Activated CD4-positive, alpha-beta T cell treated with anti-CD3 and anti-CD28 coated beads for 36 hours (primary cell): ENCODE measurements around the gene SULT1C3. TPM values are rescaled to one million over a fixed set of nuclear protein-coding genes. Genes with fewer than 3 reads are reported as not detected.

ENCODE experiments used
- ATAC-seq: fragments of 200-7000 bp; cut with Tn5 transposase; one replicate; pipeline ENCODE4 v1.10.0; 2021; ENCODE audit warnings: mild to moderate bottlenecking, moderate library complexity
- CTCF ChIA-PET: fragments of 350-600 bp; sonication (Branson Sonifier 250); formaldehyde crosslinking; loops from one replicate; lab custom pipeline; 2021; ENCODE audit warnings: antibody characterized with exemption; lab: Charles Lee
- POLR2A ChIA-PET: fragments of 350-600 bp; sonication (Branson Sonifier 250); formaldehyde crosslinking; loops from one replicate; lab custom pipeline; 2021; ENCODE audit warnings: antibody characterized with exemption, inconsistent platforms; lab: Charles Lee
- DNase-seq: peaks from one replicate; pipeline ENCODE4 v3.0.0-alpha.2; 2020
- H3K27ac Mint-ChIP-seq: one replicate; pipeline ENCODE4 v1.8.0; 2021; ENCODE audit warnings: mixed read lengths
- H3K27me3 Mint-ChIP-seq: one replicate; pipeline ENCODE4 v1.8.0; 2021; ENCODE audit warnings: mixed read lengths
- H3K36me3 Mint-ChIP-seq: one replicate; pipeline ENCODE4 v1.8.0; 2021; ENCODE audit warnings: low read depth, mixed read lengths
- H3K4me1 Mint-ChIP-seq: one replicate; pipeline ENCODE4 v1.8.0; 2021; ENCODE audit warnings: mixed read lengths
- H3K4me3 Mint-ChIP-seq: one replicate; pipeline ENCODE4 v1.8.0; 2021; ENCODE audit warnings: mild to moderate bottlenecking, moderate library complexity, mixed read lengths
- H3K9me3 Mint-ChIP-seq: one replicate; pipeline ENCODE4 v1.8.0; 2021; ENCODE audit warnings: low read depth, mixed read lengths
- intact Hi-C, 2 experiments: fragments of 100-400 bp; cut with DNase I in 1 of 2; cut with micrococcal nuclease in 1 of 2; formaldehyde crosslinking; loops; one replicate each; pipeline versions ENCODE4 v1.14.2 to v1.15.1; 2022 to 2024; cut with DNase I, micrococcal nuclease
- total RNA-seq, 2 experiments: library from RNA; stranded (reverse); gene quantifications; one replicate each; pipeline ENCODE4 v1.2.3, GENCODE V29; 2021

SULT1C3 gene
- total RNA-seq, 2 experiments from 2014 or later: not detected

DNA sequence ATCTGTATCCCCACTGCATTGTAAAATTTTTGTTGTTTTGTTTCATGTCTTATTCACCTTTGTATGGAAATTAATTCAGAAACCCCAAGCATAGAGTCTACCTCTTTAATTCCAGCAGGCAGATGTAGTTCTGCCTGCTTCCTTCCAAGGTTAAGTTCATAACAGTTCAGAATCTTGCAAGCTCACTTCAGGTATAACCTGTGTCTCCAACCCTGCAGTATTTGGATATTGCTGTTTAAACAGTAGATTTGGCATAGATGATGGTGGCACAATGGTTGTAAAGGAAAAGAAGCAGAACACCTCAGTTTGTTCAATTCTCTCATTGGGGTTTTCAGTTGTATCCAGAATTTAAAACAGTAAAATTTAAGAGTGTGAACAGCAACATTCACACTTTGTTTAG lies 70.1 kb downstream of the SULT1C3 start:
- ChIA-PET CTCF (interaction anchor here (0.9 kb wide), 1 partner anchor 70 kb away, joined by 3 read pairs; the partner anchor contains the start of gene SULT1C3), POLR2A (no interaction called here)
- Mint-ChIP-seq H3K27ac (no peak overlapping the region), H3K4me3 (no peak overlapping the region), H3K9me3 (no peaks in the 10 kb centered on the region), H3K27me3 (peaks cover 2% of the 10 kb centered on the region), H3K36me3 (no peaks in the 10 kb centered on the region), H3K4me1 (no peaks in the 10 kb centered on the region)
- DNase-seq: no peak
- ATAC-seq: no peak
- intact Hi-C loops: no loop called here

Other genes with a start within 250 kb of the SULT1C3 start
- gene SULT1C2, start 48.9 kb downstream of the SULT1C3 start, total RNA-seq: not detected
- gene SULT1C4, start 138.0 kb downstream of the SULT1C3 start, total RNA-seq: not detected
- gene GCC2, start 209.2 kb downstream of the SULT1C3 start, total RNA-seq: 10 to 100 TPM; 47.8 to 51.3 TPM